Measurements from ENCODE around the gene MAP3K20.

The MAP3K20 gene

DNA sequence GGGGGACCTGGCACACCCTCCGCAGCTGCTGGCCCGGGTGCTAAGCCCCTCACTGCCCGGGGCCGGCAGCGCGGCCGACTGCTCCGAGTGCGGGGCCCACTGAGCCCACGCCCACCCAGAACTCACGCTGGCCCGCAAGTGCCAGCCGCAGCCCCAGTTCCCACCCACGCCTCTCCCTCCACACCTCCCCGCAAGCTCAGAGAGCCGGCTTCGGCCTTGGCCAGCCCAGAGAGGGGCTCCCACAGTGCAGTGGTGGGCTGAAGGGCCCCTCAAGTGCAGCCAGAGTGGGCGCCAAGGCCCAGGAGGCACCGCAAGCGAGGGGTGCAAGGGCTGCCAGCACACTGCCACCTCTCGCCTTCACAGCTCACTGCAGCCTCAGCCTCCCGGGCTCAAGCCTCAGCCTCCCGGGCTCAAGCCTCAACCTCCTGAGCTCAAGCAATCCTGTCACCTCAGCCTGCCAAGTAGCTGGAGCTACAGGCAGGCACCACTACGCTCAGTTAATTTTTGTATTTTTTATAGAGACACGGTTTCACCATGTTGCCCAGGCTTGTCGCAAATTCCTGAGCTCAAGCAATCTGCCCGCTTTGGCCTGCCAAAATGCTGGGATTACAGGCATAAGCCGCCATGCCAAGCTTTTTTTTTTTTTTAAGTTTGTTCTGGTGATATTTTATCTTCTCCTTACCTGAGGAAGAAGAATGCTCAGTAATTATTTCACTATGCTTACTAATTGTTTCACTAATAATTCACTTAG lies 207.3 kb downstream of the MAP3K20 start:
- Histone ChIP-seq H3K27ac (ENCODE audit: low read depth, low read length) (no peak overlapping the region), H3K36me3 (ENCODE audit: control insufficient read depth, insufficient read depth, low read length) (no peaks in the 10 kb centered on the region; the same call in 1 of the 2 replicates), H3K27me3 (ENCODE audit: control insufficient read depth, insufficient read depth, low read length) (no peaks in the 10 kb centered on the region), H3K9ac (ENCODE audit: low read depth, low read length) (no peak overlapping the region), H3K4me3 (ENCODE audit: low read depth, low read length) (no peak overlapping the region), H3K4me1 (ENCODE audit: control insufficient read depth, insufficient read depth, low read length) (no peaks in the 10 kb centered on the region), H3K9me3 (ENCODE audit: control insufficient read depth, insufficient read depth, low read length) (peaks cover 10% of the 10 kb centered on the region)

DNA sequence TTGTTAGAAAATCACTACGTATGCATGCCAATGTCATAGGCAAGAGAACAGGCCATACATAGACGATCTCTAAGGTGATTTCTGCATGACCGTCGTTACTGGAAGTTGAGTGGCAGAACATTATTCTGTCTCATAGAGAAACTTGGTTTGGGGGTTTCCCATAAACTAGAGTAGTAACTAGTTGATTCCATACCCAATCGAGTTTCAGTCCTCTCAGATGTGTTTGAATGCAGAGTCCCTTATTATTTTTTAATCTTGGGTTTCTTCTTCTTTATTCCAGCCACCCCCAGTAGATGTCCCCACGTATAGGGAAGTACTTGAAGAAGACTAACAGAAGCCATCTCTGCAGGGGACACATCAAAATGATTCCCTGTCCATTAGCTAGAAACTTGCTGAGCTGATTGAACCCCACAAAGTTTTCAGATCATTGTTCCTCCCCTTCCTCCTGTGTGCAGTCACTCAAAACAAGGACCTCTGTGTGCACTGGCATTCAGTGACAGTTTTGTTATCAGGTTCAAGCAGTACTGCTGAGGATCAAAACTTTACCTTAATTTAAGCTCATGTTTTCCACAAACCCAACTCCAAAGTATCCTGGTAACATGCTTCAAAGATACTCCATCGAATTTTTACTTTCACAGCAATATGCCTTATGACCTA lies 210.6 kb downstream of the MAP3K20 start:
- H3K4me1 ChIP-seq (ENCODE audit: control insufficient read depth, insufficient read depth, low read length): no peaks in the 10 kb centered on the region
- H3K36me3 ChIP-seq (ENCODE audit: control insufficient read depth, insufficient read depth, low read length): no peaks in the 10 kb centered on the region; the same call in 1 of the 2 replicates
- H3K4me3 ChIP-seq (ENCODE audit: low read depth, low read length): no peak overlapping the region
- H3K9ac ChIP-seq (ENCODE audit: low read depth, low read length): no peak overlapping the region
- no peaks in the 10 kb centered on the region for H3K27me3 ChIP-seq (ENCODE audit: control insufficient read depth, insufficient read depth, low read length)
- peaks cover 13% of the 10 kb centered on the region for H3K9me3 ChIP-seq (ENCODE audit: control insufficient read depth, insufficient read depth, low read length)
- H3K27ac ChIP-seq (ENCODE audit: low read depth, low read length): no peak overlapping the region

DNA sequence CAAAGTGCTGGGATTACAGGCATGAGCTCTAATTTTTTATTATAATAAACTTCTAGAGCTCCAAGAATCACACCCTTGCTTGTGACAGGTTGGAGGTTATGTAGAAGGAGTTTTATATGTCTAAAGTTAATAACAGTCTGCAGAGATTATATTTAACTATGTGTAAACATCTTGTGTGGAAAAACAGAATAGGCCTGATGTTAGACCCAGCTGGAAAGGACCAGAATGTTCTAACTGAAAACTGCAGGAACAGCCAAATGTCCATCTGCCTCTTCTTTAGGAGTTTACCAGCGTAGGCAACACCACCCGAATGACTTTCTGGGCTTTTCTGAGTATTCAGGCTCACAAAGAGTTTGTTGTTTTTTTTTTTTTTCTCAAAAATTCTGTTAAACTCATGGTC lies 211.9 kb downstream of the MAP3K20 start:
- H3K27ac ChIP-seq (ENCODE audit: low read depth, low read length): no peak overlapping the region
- no peaks in the 10 kb centered on the region for H3K4me1 ChIP-seq (ENCODE audit: control insufficient read depth, insufficient read depth, low read length)
- H3K4me3 ChIP-seq (ENCODE audit: low read depth, low read length): no peak overlapping the region
- H3K36me3 ChIP-seq (ENCODE audit: control insufficient read depth, insufficient read depth, low read length): no peaks in the 10 kb centered on the region; the same call in 1 of the 2 replicates
- no peaks in the 10 kb centered on the region for H3K27me3 ChIP-seq (ENCODE audit: control insufficient read depth, insufficient read depth, low read length)
- no peak overlapping the region for H3K9ac ChIP-seq (ENCODE audit: low read depth, low read length)
- H3K9me3 ChIP-seq (ENCODE audit: control insufficient read depth, insufficient read depth, low read length): peaks cover 13% of the 10 kb centered on the region

DNA sequence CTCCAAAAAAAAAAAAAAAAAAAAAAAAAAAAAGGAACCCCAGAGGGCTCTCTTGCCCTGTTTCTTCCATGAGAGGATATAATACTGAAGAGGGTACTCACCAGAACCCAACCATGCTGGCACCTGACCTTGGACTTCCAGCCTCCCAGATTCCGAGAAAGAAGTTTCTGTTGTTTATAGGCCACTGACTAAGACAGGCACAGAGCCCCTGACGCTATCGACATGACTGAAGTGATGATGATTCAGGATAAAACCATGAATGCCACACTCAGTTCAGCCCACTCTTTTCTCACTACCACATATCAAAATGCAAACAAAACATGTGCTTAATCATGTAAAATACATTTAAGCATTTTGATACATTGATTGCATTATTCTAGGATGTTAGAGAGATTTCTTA lies 212.9 kb downstream of the MAP3K20 start:
- H3K9me3 ChIP-seq (ENCODE audit: control insufficient read depth, insufficient read depth, low read length): peaks cover 9% of the 10 kb centered on the region; the same call in 1 of the 2 replicates
- no peak overlapping the region for H3K27ac ChIP-seq (ENCODE audit: low read depth, low read length)
- no peaks in the 10 kb centered on the region for H3K27me3 ChIP-seq (ENCODE audit: control insufficient read depth, insufficient read depth, low read length)
- H3K4me3 ChIP-seq (ENCODE audit: low read depth, low read length): no peak overlapping the region
- no peaks in the 10 kb centered on the region for H3K36me3 ChIP-seq (ENCODE audit: control insufficient read depth, insufficient read depth, low read length)
- no peaks in the 10 kb centered on the region for H3K4me1 ChIP-seq (ENCODE audit: control insufficient read depth, insufficient read depth, low read length)
- no peak overlapping the region for H3K9ac ChIP-seq (ENCODE audit: low read depth, low read length)

DNA sequence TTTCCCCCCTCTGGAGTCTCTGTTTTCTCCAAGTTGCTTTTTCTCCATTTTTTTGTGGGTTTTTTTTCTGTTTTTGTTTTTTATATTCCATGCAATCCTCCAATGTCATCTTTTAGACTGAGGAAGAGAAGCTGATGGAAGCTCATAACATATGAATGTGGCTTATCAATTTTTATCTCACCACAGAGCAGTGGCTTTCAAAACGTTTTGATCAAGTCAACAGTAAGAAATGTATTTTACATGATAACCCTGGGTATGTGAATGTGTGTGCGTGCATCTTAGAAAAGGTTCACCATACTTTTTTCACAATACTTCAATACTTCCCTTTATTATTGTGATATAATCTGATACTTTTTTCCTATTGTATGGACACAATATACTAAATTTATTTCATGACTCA lies 214.4 kb downstream of the MAP3K20 start:
- Histone ChIP-seq H3K27me3 (ENCODE audit: control insufficient read depth, insufficient read depth, low read length) (no peaks in the 10 kb centered on the region), H3K9ac (ENCODE audit: low read depth, low read length) (no peak overlapping the region), H3K9me3 (ENCODE audit: control insufficient read depth, insufficient read depth, low read length) (peaks cover 11% of the 10 kb centered on the region), H3K36me3 (ENCODE audit: control insufficient read depth, insufficient read depth, low read length) (no peaks in the 10 kb centered on the region), H3K27ac (ENCODE audit: low read depth, low read length) (no peak overlapping the region), H3K4me1 (ENCODE audit: control insufficient read depth, insufficient read depth, low read length) (no peaks in the 10 kb centered on the region), H3K4me3 (ENCODE audit: low read depth, low read length) (no peak overlapping the region)

DNA sequence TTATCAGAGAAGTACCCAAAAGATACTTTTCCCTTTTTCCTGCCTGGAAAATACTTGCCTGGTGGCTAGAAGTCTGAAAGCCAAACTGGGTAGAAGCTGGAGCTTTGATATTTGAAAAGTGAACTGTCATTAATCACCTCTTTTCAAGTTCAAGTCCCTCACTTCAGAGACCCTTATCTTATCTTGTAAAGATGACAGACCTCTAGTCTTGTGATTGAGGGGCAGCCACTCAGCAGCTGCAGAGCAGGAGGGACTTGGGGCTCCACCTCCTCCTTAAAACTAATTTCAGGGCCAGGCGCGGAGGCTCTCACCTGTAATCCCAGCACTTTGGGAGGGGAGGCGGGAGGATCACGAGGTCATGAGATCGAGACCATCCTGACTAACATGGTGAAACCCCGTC lies 214.9 kb downstream of the MAP3K20 start:
- Histone ChIP-seq H3K27me3 (ENCODE audit: control insufficient read depth, insufficient read depth, low read length) (no peaks in the 10 kb centered on the region), H3K9ac (ENCODE audit: low read depth, low read length) (no peak overlapping the region), H3K36me3 (ENCODE audit: control insufficient read depth, insufficient read depth, low read length) (no peaks in the 10 kb centered on the region), H3K4me3 (ENCODE audit: low read depth, low read length) (no peak overlapping the region), H3K4me1 (ENCODE audit: control insufficient read depth, insufficient read depth, low read length) (no peaks in the 10 kb centered on the region), H3K27ac (ENCODE audit: low read depth, low read length) (no peak overlapping the region), H3K9me3 (ENCODE audit: control insufficient read depth, insufficient read depth, low read length) (peaks cover 13% of the 10 kb centered on the region)

DNA sequence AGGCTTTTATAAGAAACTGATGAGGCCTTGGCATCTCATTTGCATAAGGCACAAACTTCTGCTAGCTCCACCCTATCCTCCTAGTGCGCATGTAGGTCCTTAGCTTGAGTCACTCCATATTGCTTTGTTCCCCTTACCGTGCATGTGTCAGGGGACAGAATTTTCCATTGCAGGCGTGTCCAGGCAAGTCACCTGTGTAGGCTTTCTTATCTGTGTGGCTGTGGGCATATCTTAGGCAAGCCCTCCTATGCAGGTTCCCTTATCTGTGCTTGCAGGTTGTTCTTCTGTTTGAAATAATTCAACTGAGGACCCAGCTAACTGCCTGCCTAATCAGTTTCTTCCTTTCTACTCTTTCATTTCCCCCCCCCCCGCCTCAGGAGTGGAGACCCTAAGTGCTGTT lies 215.8 kb downstream of the MAP3K20 start:
- Histone ChIP-seq H3K27ac (ENCODE audit: low read depth, low read length) (no peak overlapping the region), H3K36me3 (ENCODE audit: control insufficient read depth, insufficient read depth, low read length) (no peaks in the 10 kb centered on the region), H3K4me3 (ENCODE audit: low read depth, low read length) (no peak overlapping the region), H3K27me3 (ENCODE audit: control insufficient read depth, insufficient read depth, low read length) (no peaks in the 10 kb centered on the region), H3K4me1 (ENCODE audit: control insufficient read depth, insufficient read depth, low read length) (no peaks in the 10 kb centered on the region), H3K9ac (ENCODE audit: low read depth, low read length) (no peak overlapping the region), H3K9me3 (ENCODE audit: control insufficient read depth, insufficient read depth, low read length) (peaks cover 17% of the 10 kb centered on the region)

DNA sequence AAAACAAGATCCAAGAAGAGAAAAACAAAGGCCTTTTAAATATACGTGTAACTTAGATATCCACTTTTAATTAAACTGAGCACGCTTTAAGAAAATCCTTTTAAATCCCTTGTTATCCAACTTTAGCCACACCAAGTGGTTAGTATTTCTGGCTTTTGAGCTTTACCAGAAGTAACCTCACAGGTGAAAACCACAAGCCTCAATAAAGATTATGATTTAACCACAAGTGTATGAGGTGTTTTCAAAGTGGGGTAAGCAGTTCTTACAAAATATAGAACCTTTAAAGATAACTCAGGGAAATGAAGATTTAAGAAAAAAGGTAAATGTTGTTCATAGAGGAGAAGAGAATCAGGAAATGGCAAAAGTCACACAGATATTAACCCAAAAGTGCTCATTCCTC lies 220.6 kb downstream of the MAP3K20 start:
- Histone ChIP-seq H3K4me3 (ENCODE audit: low read depth, low read length) (no peak overlapping the region), H3K36me3 (ENCODE audit: control insufficient read depth, insufficient read depth, low read length) (no peaks in the 10 kb centered on the region), H3K9me3 (ENCODE audit: control insufficient read depth, insufficient read depth, low read length) (peaks cover 54% of the 10 kb centered on the region), H3K4me1 (ENCODE audit: control insufficient read depth, insufficient read depth, low read length) (no peaks in the 10 kb centered on the region), H3K9ac (ENCODE audit: low read depth, low read length) (no peak overlapping the region), H3K27me3 (ENCODE audit: control insufficient read depth, insufficient read depth, low read length) (no peaks in the 10 kb centered on the region), H3K27ac (ENCODE audit: low read depth, low read length) (no peak overlapping the region)

DNA sequence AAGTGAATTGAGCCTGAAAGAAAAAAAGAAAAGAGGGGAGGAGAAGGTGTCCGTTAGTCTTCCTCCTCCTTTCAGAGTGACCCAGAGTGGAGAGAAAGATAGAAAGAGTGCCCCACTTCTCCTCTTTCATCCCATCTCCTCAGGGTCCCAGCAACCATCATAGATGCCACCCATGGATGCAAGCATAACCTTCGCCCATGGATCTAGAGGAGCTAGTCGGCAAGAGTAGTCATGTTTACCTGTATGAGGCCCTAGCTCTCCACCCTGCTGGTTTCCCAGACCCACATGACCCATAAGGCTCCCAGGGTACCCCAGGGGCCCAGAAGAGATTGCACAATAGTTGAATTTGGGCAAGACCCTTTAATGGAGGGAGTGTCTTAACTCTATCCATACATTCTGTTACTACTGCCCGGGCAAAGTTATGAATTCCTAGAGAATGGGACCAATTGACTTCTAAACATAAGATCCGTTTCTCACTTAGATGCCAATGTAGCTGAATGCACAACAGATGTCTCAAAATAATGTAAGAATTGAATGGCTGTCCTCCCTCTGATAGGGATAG lies 223.0 kb downstream of the MAP3K20 start:
- Histone ChIP-seq H3K9ac (ENCODE audit: low read depth, low read length) (no peak overlapping the region), H3K27ac (ENCODE audit: low read depth, low read length) (no peak overlapping the region), H3K4me1 (ENCODE audit: control insufficient read depth, insufficient read depth, low read length) (no peaks in the 10 kb centered on the region), H3K4me3 (ENCODE audit: low read depth, low read length) (no peak overlapping the region), H3K27me3 (ENCODE audit: control insufficient read depth, insufficient read depth, low read length) (no peaks in the 10 kb centered on the region), H3K36me3 (ENCODE audit: control insufficient read depth, insufficient read depth, low read length) (no peaks in the 10 kb centered on the region), H3K9me3 (ENCODE audit: control insufficient read depth, insufficient read depth, low read length) (peaks cover 47% of the 10 kb centered on the region)

DNA sequence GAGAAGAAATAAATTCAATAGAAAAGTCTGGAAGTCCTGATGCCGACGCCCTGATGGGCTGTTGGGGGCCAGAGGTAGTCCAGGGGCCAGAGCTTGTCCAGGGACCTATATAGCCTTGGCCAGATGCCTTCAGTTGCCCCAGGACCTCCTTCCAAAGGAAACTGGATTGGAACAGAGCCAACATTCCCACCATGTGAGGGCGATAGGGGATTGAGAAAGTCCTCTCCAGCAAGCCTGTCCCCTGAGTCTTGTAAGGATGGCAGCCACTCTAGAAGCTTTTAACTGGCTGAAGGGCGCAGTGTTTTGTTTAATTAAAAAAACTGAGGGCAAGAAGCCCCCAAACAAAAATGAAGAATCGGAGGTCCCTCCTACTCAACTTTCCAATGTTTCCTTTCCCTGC lies 224.1 kb downstream of the MAP3K20 start:
- H3K9ac ChIP-seq (ENCODE audit: low read depth, low read length): no peak overlapping the region
- H3K9me3 ChIP-seq (ENCODE audit: control insufficient read depth, insufficient read depth, low read length): peaks cover 47% of the 10 kb centered on the region
- no peaks in the 10 kb centered on the region for H3K27me3 ChIP-seq (ENCODE audit: control insufficient read depth, insufficient read depth, low read length)
- H3K36me3 ChIP-seq (ENCODE audit: control insufficient read depth, insufficient read depth, low read length): no peaks in the 10 kb centered on the region
- H3K4me1 ChIP-seq (ENCODE audit: control insufficient read depth, insufficient read depth, low read length): peaks cover 4% of the 10 kb centered on the region; the same call in 1 of the 2 replicates
- H3K27ac ChIP-seq (ENCODE audit: low read depth, low read length): no peak overlapping the region
- H3K4me3 ChIP-seq (ENCODE audit: low read depth, low read length): no peak overlapping the region

DNA sequence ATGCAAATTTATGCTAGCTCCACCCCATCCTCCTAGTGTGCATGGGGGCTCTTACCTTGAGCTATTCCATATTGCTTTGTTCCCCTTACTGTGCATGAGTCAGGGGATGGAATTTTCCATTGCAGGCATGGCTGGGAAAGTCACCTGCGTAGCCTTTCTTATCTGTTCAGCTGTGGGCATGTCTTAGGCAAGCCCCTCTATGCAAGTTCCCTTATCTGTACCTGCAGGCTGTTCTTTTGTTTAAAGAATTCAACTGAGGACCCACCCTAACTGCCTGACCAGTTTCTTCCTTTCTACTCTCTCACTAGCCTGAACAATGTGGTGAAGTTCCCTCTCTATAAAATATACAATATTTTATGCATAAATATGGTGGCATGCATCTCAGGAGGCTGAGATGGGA lies 224.8 kb downstream of the MAP3K20 start:
- H3K4me3 ChIP-seq (ENCODE audit: low read depth, low read length): no peak overlapping the region
- H3K36me3 ChIP-seq (ENCODE audit: control insufficient read depth, insufficient read depth, low read length): no peaks in the 10 kb centered on the region
- H3K9ac ChIP-seq (ENCODE audit: low read depth, low read length): no peak overlapping the region
- no peak overlapping the region for H3K27ac ChIP-seq (ENCODE audit: low read depth, low read length)
- H3K4me1 ChIP-seq (ENCODE audit: control insufficient read depth, insufficient read depth, low read length): peaks cover 7% of the 10 kb centered on the region; the same call in 1 of the 2 replicates
- H3K27me3 ChIP-seq (ENCODE audit: control insufficient read depth, insufficient read depth, low read length): no peaks in the 10 kb centered on the region
- peaks cover 44% of the 10 kb centered on the region for H3K9me3 ChIP-seq (ENCODE audit: control insufficient read depth, insufficient read depth, low read length)
